ENCODE results near the gene SLC39A11. TPM values are rescaled to one million over a fixed set of nuclear protein-coding genes. Genes with fewer than 3 reads are reported as not detected.
"Not testable (repeated sequence)": the region's sequence is repeated elsewhere in the genome, so short reads cannot be mapped to it uniquely, and the experiment has no call there.

SLC39A11 gene
- total RNA-seq, 2 donors from 2014 or later = 18.1 to 20.1 TPM

GRCh38 chr17:72775919-72776318 lies 316.6 kb downstream of the SLC39A11 start:
- Histone ChIP-seq H3K27me3 (ENCODE audit: control insufficient read depth, insufficient read depth, low read length, poor library complexity, severe bottlenecking) (no peaks in the 10 kb centered on the region), H3K9ac (ENCODE audit: extremely low read depth, low read length, poor library complexity, severe bottlenecking) (no peak overlapping the region), H3K27ac (ENCODE audit: low read depth, low read length) (no peak overlapping the region), H3K4me1 (ENCODE audit: control insufficient read depth, insufficient read depth, low read length) (no peaks in the 10 kb centered on the region), H3K9me3 (ENCODE audit: control insufficient read depth, low read length) (no peaks in the 10 kb centered on the region), H3K4me3 (ENCODE audit: low read length) (no peak overlapping the region), H3K36me3 (ENCODE audit: control insufficient read depth, insufficient read depth, low read length) (no peaks in the 10 kb centered on the region)
- TF ChIP-seq CTCF (conservative IDR thresholded peaks at IDR 0.05) = no peak
- Mint-ChIP-seq H3K27me3 (ENCODE audit: insufficient read depth) (no peaks in the 10 kb centered on the region), H3K4me3 (no peak overlapping the region), H3K4me1 (no peaks in the 10 kb centered on the region), H3K36me3 (ENCODE audit: low read depth) (no peaks in the 10 kb centered on the region), H3K9me3 (no peaks in the 10 kb centered on the region), H3K27ac (no peak overlapping the region)
- DNase-seq = no peak
- 82 to 89% methylated on average over 4 of the region's 4 CpGs for WGBS, 2 experiments (ENCODE audit: insufficient coverage in 1 of 2, insufficient read length in 1 of 2)

GRCh38 chr17:72775237-72775636 lies 317.3 kb downstream of the SLC39A11 start:
- WGBS, 2 experiments (ENCODE audit: insufficient coverage in 1 of 2, insufficient read length in 1 of 2) = 92 to 93% methylated on average over 3 to 5 of the region's 5 CpGs
- H3K4me1 ChIP-seq (ENCODE audit: control insufficient read depth, insufficient read depth, low read length) = no peaks in the 10 kb centered on the region
- H3K9ac ChIP-seq (ENCODE audit: extremely low read depth, low read length, poor library complexity, severe bottlenecking) = no peak overlapping the region
- no peak for TF ChIP-seq CTCF (conservative IDR thresholded peaks at IDR 0.05)
- no peak overlapping the region for H3K4me3 Mint-ChIP-seq
- H3K36me3 Mint-ChIP-seq (ENCODE audit: low read depth) = peaks cover 3% of the 10 kb centered on the region
- peaks cover 2% of the 10 kb centered on the region for H3K4me1 Mint-ChIP-seq
- no peak overlapping the region for H3K4me3 ChIP-seq (ENCODE audit: low read length)
- no peak overlapping the region for H3K27ac Mint-ChIP-seq
- no peaks in the 10 kb centered on the region for H3K36me3 ChIP-seq (ENCODE audit: control insufficient read depth, insufficient read depth, low read length)
- peaks cover 1% of the 10 kb centered on the region for H3K27me3 Mint-ChIP-seq (ENCODE audit: insufficient read depth)
- H3K27me3 ChIP-seq (ENCODE audit: control insufficient read depth, insufficient read depth, low read length, poor library complexity, severe bottlenecking) = no peaks in the 10 kb centered on the region
- peaks cover 4% of the 10 kb centered on the region for H3K9me3 ChIP-seq (ENCODE audit: control insufficient read depth, low read length)
- no peak overlapping the region for H3K27ac ChIP-seq (ENCODE audit: low read depth, low read length)
- H3K9me3 Mint-ChIP-seq = peaks cover 4% of the 10 kb centered on the region
- no peak for DNase-seq

- Histone ChIP-seq H3K27ac (ENCODE audit: low read depth, low read length) (no peak overlapping the region), H3K36me3 (ENCODE audit: control insufficient read depth, insufficient read depth, low read length) (no peaks in the 10 kb centered on the region), H3K4me1 (ENCODE audit: control insufficient read depth, insufficient read depth, low read length) (no peaks in the 10 kb centered on the region), H3K4me3 (ENCODE audit: low read length) (no peak overlapping the region), H3K9ac (ENCODE audit: extremely low read depth, low read length, poor library complexity, severe bottlenecking) (no peak overlapping the region), H3K27me3 (ENCODE audit: control insufficient read depth, insufficient read depth, low read length, poor library complexity, severe bottlenecking) (no peaks in the 10 kb centered on the region), H3K9me3 (ENCODE audit: control insufficient read depth, low read length) (peaks cover 4% of the 10 kb centered on the region)
- Mint-ChIP-seq H3K4me1 (peaks cover 2% of the 10 kb centered on the region), H3K36me3 (ENCODE audit: low read depth) (peaks cover 9% of the 10 kb centered on the region), H3K4me3 (no peak overlapping the region), H3K27ac (no peak overlapping the region), H3K9me3 (peaks cover 10% of the 10 kb centered on the region), H3K27me3 (ENCODE audit: insufficient read depth) (peaks cover 1% of the 10 kb centered on the region)
- TF ChIP-seq CTCF (conservative IDR thresholded peaks at IDR 0.05) = no peak
- DNase-seq = no peak
- WGBS, 2 experiments (ENCODE audit: insufficient coverage in 1 of 2, insufficient read length in 1 of 2) = 81 to 91% methylated on average over 4 of the region's 4 CpGs
Measured at GRCh38 chr17:72774236-72774635, 318.3 kb downstream of the SLC39A11 start.

GRCh38 chr17:72773225-72773624 lies 319.3 kb downstream of the SLC39A11 start:
- DNase-seq; H3K9ac ChIP-seq (ENCODE audit: extremely low read depth, low read length, poor library complexity, severe bottlenecking); H3K27me3 Mint-ChIP-seq (ENCODE audit: insufficient read depth); H3K4me3 Mint-ChIP-seq; H3K27ac ChIP-seq (ENCODE audit: low read depth, low read length); H3K4me3 ChIP-seq (ENCODE audit: low read length); H3K27me3 ChIP-seq (ENCODE audit: control insufficient read depth, insufficient read depth, low read length, poor library complexity, severe bottlenecking); H3K4me1 Mint-ChIP-seq; H3K9me3 ChIP-seq (ENCODE audit: control insufficient read depth, low read length); H3K4me1 ChIP-seq (ENCODE audit: control insufficient read depth, insufficient read depth, low read length); H3K36me3 ChIP-seq (ENCODE audit: control insufficient read depth, insufficient read depth, low read length); H3K27ac Mint-ChIP-seq: not testable (repeated sequence)
- Mint-ChIP-seq H3K36me3 (ENCODE audit: low read depth) (peaks cover 12% of the 10 kb centered on the region), H3K9me3 (peaks cover 16% of the 10 kb centered on the region)
- WGBS, 2 experiments (ENCODE audit: insufficient coverage in 1 of 2, insufficient read length in 1 of 2) = 89% methylated on average over 1 of the region's 1 CpG; no CpG with 5 or more reads in 1 of the 2 experiments
